ENCODE data around the gene SEC14L5. TPM values are rescaled to one million over a fixed set of nuclear protein-coding genes. Genes with fewer than 3 reads are reported as not detected.

Gene SEC14L5
- total RNA-seq, 2 donors from 2014 or later, result 0.26 TPM; not detected in 1

DNA sequence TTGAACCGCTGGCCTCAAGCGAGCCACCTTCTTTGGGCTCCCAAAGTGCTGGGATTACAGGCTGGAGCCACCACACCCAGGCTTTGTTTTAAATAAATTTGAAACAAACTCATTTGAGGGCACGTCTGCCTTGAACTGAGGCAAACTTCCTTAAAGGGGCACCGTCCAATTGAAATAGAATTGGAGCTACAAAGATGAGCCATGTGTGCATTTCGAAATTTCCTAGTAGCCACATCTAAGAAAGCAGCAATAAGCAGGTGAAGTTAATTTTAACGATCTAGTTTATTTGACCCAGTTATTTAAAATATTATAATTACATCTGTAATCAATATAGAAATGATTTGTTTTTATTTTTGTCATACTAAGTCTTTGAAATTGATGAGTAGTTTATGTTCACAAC lies 108.4 kb downstream of the SEC14L5 start:
- WGBS, 2 donors, result 70 to 71% methylated on average over 6 of the region's 6 CpGs
- no peak for TF ChIP-seq POLR2A (IDR thresholded peaks at IDR 0.05)
- TF ChIP-seq, protein P1, sequence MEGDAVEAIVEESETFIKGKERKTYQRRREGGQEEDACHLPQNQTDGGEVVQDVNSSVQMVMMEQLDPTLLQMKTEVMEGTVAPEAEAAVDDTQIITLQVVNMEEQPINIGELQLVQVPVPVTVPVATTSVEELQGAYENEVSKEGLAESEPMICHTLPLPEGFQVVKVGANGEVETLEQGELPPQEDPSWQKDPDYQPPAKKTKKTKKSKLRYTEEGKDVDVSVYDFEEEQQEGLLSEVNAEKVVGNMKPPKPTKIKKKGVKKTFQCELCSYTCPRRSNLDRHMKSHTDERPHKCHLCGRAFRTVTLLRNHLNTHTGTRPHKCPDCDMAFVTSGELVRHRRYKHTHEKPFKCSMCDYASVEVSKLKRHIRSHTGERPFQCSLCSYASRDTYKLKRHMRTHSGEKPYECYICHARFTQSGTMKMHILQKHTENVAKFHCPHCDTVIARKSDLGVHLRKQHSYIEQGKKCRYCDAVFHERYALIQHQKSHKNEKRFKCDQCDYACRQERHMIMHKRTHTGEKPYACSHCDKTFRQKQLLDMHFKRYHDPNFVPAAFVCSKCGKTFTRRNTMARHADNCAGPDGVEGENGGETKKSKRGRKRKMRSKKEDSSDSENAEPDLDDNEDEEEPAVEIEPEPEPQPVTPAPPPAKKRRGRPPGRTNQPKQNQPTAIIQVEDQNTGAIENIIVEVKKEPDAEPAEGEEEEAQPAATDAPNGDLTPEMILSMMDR (IDR thresholded peaks at IDR 0.05), result no peak
- Histone ChIP-seq H3K9me3 (no peaks in the 10 kb centered on the region), H3K36me3 (replicated peaks in 1 of 2; ENCODE audit: insufficient read depth in 1 of 2, low read depth in 2 of 2) (no peaks in the 10 kb centered on the region), H3K27ac (no peak overlapping the region), H3K4me3 (no peak overlapping the region), H3K4me1 (peaks cover 6% of the 10 kb centered on the region), H3K27me3 (no peaks in the 10 kb centered on the region)
- ATAC-seq (no peak), DNase-seq (no peak)
- intact Hi-C loops (cut with DNase I), result no loop called here

Other genes starting within 250 kb of the SEC14L5 start
- 10 to 100 TPM; 16.6 to 64.9 TPM for gene ANKS3, start 224.1 kb upstream of the SEC14L5 start, total RNA-seq
- gene DNAAF8, start 223.8 kb upstream of the SEC14L5 start, total RNA-seq, result under 1 TPM; under 0.01 to 0.26 TPM
- 10 to 100 TPM in 1 of 2 donors, 1 to 10 TPM in 1; 7.5 to 13.8 TPM for gene ZNF500, start 191.2 kb upstream of the SEC14L5 start, total RNA-seq
- not detected for gene SEPTIN12, start 170.0 kb upstream of the SEC14L5 start, total RNA-seq
- 10 to 100 TPM in 1 of 2 donors, 1 to 10 TPM in 1; 4.7 to 29.3 TPM for gene SMIM22, start 163.0 kb upstream of the SEC14L5 start, total RNA-seq
- gene ROGDI, start 155.7 kb upstream of the SEC14L5 start, total RNA-seq, result 10 to 100 TPM; 21.8 to 25.9 TPM
- 10 to 100 TPM; 19.7 to 27.7 TPM for gene GLYR1, start 111.0 kb upstream of the SEC14L5 start, total RNA-seq
- 10 to 100 TPM; 20.8 to 41.2 TPM for gene UBN1, start 110.8 kb upstream of the SEC14L5 start, total RNA-seq
- 10 to 100 TPM; 20.2 to 26.0 TPM for gene PPL, start 21.2 kb upstream of the SEC14L5 start, total RNA-seq
- gene NAGPA, start 75.6 kb downstream of the SEC14L5 start, total RNA-seq, result 10 to 100 TPM in 1 of 2 donors, 1 to 10 TPM in 1; 7.9 to 24.6 TPM
- 10 to 100 TPM in 1 of 2 donors, 1 to 10 TPM in 1; 2.6 to 17.1 TPM for gene C16orf89, start 107.6 kb downstream of the SEC14L5 start, total RNA-seq
- 10 to 100 TPM; 20.2 to 26.0 TPM for gene ALG1, start 113.5 kb downstream of the SEC14L5 start, total RNA-seq
- 1 to 10 TPM; 2.0 to 2.9 TPM for gene EEF2KMT, start 139.5 kb downstream of the SEC14L5 start, total RNA-seq